ENCODE measurements around the gene RASA3.
"Not testable (repeated sequence)": the region's sequence is repeated elsewhere in the genome, so short reads cannot be mapped to it uniquely, and the experiment has no call there.

Gene RASA3

GRCh38 chr13:114078461-114079451, 53.7 kb downstream of the RASA3 start:
- DNase-seq: no peak

DNA sequence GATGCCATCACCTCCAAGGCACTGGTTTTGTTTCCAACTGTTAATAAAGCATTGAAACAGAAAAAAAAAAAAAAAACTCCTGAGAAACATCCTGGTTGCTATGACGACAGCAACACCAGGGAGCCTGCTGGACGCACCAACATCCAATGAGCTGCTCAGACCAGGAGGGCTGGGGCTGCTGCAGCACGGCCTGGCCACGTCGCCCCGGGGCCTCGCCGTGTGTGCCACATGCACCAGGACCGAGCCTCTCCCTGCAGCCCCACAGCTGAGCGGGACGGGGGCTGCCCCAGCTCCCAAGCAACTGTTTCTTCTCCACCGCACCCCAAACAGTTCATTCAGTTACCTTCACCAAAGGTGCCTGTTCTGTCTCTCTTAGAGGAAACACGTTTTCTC, 54.5 kb downstream of the RASA3 start:
- no peak for DNase-seq

DNA sequence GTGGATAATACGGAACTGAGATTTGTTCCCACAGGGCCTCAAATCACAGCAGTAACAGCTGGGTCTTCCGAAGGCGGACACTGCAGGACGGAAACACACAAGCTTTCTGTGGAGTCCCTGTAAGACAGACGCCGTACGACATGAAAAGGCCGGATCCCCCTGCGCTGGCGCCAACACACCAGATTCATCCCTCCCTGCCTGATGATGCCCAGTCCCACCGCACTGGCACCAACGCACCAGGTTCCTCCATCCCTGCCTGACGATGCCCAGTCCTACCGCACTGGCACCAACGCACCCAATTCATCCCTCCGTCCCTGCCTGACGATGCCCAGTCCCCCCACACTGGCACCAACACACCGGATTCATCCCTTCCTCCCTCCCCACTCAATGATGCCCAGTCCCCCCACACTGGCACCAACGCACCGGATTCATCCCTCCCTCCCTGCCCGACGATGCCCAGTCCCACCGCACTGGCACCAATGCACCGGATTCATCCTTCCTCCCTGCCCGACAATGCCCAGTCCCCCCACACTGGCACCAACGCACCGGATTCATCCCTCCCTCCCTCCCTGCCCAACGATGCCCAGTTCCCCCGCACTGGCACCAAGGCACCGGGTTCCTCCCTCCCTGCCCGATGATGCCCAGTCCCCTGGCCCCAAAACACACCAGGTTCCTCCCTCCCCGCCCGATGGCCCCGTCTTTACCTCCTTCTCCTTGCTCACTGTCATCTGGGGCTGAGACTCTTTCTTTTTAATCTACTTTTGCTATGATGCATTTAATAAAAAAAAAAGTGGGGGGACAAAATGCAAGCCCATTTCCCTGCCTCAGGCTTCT, 55.1 kb downstream of the RASA3 start:
- no peak for DNase-seq

- no peak for DNase-seq
These were observed 55.9 kb downstream of the RASA3 start for GRCh38 chr13:114076329-114077090.

DNA sequence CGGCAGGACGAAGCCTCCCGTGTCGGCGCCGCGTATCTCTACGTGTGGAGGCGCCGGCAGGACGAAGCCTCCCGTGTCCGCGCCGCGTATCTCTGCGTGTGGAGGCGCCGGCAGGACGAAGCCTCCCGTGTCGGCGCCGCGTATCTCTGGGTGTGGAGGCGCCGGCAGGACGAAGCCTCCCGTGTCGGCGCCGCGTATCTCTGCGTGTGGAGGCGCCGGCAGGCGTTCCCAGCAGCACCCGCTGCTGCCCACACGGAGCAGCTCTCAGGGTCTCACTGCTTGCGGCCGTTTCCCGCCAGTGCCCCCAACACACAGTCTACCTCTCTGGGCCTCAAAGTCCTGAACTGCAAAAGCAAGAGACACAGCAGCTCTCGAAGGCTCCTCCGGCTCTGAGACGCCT, 56.6 kb downstream of the RASA3 start:
- DNase-seq: not testable (repeated sequence)

DNA sequence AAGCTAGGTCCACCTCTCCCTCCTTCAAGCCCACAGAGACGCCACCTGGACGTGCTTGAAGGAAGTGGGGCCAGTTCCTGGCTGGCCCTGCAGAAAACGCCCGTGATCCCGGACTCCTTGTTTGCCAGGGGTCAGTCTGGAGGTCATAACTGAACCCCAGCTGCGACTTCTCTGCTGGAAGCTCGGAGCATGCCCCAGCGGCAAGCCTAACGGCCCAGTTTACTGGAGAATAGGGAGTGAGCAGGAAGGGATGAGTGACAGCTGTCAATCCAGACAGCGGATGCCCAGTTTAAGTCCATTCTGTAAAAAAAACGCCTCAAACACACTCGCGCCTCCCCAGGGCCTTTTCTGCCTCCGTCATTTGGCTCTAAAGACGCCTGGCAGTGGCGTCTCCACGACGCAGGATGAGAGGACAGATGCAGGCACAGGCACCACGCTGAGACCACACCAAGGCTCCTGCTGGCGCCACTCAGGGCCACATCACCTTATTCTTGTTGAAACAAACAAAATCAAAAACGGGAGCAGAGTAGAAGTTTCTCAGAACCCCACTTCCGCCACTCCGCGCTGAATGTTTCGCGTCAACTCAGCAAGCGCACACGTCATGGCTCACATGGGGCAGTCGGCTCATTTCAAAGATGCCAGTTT, 57.6 kb downstream of the RASA3 start:
- no peak for DNase-seq

DNA sequence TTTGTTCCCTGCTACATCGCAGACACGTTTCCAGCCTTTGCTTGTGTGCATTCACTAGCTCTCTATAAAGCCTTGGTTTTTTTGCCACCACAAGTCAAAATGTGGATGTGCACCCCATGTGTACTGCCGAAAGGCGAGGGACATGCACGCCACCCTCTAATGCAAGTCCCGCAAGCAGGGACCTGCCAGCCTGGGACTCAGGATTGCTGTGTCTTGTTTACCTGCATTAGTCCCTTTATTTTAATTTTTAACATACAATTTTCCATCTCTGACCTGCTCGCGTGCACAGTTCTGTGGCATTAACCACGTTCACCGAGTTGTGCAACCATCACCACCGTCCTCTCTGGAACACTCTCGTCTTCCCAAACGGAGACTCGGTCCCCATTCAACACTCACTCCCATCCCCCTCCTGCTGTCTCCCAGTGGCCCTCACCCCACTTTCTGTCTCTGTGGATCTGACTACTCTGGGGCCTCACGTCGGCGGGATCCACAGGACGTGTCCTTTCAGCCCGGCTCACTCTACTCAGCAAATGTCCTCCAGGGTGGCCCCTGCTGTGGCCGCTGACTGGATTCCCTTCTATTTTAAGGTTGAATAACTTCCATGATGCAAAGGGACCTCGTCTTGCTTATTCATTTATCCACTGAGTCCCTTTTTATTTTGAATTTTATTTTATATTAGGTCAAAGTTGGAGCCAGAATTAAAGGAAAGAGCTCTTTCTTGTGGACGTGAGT, 58.4 kb downstream of the RASA3 start:
- DNase-seq: no peak

GRCh38 chr13:114072421-114072820, 60.0 kb downstream of the RASA3 start:
- no peak for DNase-seq

DNA sequence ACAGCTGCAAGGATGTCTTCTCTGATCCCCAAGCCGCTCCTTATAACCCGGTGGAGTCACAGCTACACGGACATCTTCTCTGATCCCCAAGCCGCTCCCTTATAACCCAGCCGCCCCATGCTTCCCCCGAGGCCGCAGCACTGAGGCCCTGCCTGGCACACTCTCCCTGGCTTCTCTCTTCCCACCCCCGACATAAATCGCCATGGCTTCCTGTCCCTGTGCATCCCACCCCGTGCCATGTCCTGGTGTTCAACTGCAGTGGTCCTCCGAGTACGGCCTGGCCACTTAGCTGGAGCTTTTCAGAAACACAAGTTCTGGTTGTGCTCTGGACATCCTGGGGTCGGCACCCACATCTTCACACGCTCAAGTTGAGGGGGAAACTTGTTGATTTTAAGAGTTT, 60.4 kb downstream of the RASA3 start:
- no peak for DNase-seq

DNA sequence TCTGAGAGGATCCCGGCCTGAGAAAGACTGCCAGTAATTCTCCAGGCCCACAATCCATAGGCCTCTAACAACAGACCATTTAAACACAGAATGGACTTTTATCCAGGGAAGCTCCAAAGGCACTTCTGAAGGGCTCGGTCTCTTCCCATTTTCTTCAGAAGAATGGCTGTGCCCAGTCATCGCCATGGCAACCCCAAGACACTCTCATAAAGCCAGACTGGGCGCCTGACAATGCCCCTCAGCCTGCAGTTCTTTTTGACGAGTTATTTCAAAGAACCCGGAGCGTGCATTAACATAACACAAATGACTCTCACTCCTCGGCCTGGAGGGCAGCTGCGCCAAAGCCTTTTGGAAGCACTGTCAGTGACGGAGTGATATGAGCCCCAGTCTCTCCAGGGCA, 61.0 kb downstream of the RASA3 start:
- DNase-seq: no peak

DNA sequence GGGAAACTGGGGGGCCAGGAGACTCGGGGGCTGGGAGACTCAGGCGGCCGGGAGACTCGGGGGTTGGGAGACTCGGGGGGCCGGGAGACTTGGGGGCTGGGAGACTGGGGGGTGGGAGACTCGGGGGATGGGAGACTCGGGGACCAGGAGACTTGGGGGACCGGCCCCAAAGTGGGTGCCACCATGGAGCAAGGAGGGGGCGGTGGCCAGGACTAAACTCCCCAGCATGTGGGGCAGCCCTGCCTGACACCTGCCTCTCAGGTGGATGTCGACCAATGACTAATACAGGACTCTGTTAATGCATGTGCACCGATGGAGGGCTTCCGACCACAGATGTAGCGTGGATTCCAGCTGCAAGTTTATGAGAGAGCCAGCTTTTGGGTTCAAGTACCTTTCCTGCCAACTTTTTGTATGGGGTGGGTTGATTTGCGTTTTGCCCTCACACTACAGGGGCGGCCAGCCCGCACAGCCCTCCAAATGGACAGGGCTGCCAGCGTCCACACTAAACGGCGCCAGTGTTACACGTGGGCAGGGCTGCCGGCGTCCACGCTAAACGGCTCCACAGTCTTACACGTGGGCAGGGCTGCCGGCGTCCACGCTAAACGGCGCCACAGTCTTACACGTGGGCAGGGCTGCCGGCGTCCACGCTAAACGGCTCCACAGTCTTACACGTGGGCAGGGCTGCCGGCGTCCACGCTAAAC, 62.2 kb downstream of the RASA3 start:
- no peak for DNase-seq

DNA sequence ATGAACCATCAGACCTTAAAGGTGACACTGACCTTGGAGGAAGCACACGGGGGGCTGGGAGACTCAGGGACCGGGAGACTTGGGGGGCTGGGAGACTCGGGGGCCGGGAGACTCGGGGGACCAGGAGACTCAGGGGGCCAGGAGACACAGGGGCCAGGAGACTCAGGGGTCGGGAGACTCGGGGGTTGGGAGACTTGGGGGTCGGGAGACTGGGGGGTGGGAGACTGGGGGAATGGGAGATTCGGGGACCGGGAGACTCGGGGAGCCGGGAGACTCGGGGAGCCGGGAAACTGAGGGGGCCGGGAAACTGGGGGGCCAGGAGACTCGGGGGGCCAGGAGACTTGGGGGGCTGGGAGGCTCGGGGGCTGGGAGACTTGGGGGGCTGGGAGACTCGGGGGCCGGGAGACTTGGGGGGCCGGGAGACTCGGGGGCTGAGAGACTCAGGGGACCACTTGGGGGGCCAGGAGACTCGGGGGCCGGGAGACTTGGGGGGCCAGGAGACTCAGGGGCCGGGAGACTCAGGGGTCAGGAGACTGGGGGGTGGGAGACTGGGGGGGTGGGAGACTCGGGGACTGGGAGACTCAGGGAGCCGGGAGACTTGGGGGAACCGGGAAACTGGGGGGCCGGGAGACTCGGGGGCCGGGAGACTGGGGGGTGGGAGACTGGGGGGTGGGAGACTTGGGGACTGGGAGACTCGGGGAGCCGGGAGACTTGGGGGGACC, 62.9 kb downstream of the RASA3 start:
- DNase-seq: no peak

DNA sequence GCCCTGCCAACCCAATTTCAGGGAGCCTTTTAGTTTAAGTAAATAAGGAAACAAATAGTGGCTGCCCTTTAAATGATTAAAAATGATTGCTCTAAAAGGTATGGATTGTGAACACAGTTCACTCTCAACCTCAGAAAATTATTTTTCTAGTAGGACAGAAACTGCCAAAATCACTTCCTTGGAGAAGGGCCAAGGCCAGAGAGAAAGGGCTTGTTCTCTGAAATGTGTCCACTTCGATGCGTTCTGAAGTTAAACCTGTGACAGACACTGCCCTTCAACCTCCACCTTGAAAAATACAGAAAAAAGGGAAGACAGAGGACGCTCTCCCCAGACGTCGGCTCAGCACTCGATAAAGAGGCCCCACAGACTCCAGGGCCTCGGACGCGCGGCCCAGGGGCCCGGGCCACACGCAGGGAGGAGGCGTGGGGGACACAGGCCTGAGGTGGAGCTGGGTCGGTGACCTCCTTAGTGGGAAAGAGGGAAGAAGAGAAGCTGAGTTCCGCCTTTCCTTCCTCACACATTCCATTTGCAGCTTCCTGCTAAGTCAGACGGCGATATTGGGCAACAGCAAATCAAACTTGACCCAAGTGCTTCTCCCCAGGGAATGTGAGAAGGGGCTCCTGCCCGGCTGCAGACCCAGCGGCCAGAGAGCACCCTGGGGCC, 63.6 kb downstream of the RASA3 start:
- DNase-seq: no peak

- DNase-seq: no peak
These were observed 64.4 kb downstream of the RASA3 start for GRCh38 chr13:114067886-114068651.

DNA sequence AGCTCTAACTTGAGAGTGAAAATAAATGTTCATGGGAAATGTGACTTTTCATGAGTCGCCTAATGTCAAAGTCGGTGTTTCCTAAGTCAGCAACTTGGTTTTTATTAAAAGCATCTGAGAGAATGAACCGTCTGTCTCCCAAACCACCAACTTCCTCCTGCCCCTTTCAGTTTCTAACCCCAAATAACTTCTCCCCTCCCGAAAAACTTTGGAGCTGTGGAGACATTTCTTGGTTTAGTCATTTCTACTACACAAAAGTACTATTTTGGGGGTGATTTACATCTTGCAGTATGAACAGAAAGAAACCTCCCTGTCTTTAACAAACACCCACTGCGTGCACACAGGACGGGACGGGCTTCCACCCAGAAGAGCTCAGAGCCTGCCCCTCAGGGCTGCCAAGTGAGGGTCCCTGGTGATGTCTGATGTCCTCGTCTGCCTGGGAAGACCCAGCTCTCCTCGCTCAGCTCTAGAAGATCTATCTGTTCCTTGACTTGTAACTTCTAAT, 65.0 kb downstream of the RASA3 start:
- no peak for DNase-seq

DNA sequence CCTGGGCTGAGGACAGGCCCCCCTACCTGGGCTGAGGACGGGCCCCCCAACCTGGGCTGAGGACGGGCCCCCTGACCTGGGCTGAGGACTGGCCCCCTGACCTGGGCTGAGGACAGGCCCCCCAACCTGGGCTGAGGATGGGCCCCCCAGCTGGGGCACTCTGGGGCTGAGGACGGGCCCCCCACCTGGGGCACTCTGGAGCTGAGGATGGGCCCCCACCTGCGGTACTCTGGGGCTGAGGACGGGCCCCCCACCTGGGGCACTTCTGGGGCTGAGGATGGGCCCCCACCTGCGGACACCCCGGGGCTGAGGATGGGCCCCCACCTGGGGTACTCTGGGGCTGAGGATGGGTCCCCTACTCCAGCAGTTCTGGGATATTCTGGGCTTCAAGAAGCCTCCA, 65.5 kb downstream of the RASA3 start:
- no peak for DNase-seq

DNA sequence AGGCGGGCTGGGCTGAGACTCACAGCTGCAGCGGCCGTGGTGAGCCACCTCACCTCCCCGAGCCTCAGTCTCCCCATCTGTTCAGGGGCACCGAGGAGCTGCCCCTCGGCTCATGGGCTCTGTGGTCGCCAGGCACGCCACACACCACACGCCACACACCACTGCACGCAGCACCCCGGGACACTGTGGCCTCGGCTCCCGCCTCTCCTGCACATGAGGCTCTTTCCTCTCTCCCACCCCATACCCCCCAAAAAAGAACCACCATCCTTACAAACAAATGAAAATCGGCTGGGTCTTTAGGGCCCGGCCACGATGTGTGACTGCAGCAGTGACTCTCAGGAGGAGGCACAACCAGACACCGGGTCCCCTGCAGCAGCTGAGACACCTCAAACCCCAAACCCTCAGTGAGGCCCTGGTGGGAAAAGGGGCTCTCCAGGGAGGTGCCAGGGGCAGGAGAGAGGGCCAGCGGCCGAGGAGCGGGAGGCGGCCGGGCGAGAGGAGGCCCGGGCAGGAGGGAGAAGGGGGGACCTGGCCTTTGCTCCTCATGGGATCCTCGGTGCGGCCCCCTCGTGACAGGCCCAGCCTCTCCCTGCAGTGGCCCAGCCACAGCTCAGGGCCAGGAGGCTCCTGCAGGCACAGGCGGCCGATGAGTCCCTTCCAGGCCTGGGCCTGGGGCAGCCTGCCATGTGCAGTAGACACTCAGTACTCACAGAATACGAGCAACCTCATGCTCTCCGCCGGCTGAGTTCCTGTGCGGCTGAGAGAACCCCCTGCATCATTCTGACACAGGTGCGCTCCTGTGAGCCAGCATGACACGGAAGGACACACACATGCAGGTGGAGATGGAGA, 66.3 kb downstream of the RASA3 start:
- no peak for DNase-seq

Measured in SHP77 (cell line).